Measurements from ENCODE around the gene TMEM156. TPM values are rescaled to one million over a fixed set of nuclear protein-coding genes. Genes with fewer than 3 reads are reported as not detected.

Gene TMEM156
- polyA plus RNA-seq, 1 donor (not counting 4 experiments of a cell fraction or from before 2014, with no cell fraction given), result 0.68 TPM

DNA sequence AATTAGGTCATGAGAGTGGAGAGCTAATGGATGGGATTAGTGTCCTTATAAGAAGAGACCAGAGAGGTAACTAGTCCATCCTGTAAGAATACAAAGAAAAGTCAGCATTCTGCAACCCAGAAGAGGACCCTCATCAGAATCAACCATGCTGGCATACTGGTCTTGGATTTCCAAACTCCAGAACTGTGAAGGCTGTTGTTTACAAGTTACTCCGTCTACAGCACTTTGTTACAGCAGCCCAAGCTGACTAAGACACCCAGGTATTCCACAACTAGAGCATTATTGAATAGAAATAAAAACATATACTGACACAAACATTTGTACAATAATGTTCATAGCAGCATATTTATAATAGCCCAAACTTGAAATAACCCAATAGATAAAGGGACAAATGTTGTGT lies 9.2 kb downstream of the TMEM156 start:
- Histone ChIP-seq H4K20me1 (ENCODE audit: control insufficient read depth, extremely low read depth, insufficient read depth, low read length) (no peaks in the 10 kb centered on the region), H3K79me2 (ENCODE audit: control insufficient read depth, insufficient read depth, low read length) (no peaks in the 10 kb centered on the region), H3K9me3 (ENCODE audit: control insufficient read depth, low read depth, low read length) (no peaks in the 10 kb centered on the region), H3K4me1 (ENCODE audit: control insufficient read depth, extremely low read depth, insufficient read depth, low read length) (no peaks in the 10 kb centered on the region), H3K4me2 (ENCODE audit: control insufficient read depth, extremely low read depth, insufficient read depth, low read depth, low read length) (no peak overlapping the region), H3K27ac (ENCODE audit: control insufficient read depth, insufficient read depth, low read length) (no peak overlapping the region), H3K9me1 (ENCODE audit: control insufficient read depth, extremely low read depth, insufficient read depth, low read length) (no peaks in the 10 kb centered on the region), H3K4me3 (ENCODE audit: control insufficient read depth in 2 of 3, extremely low read depth in 1 of 3, insufficient read depth in 2 of 3, low read depth in 1 of 3, low read length in 3 of 3) (no peak overlapping the region), H3K27me3 (ENCODE audit: control insufficient read depth, extremely low read depth, insufficient read depth, low read length) (no peaks in the 10 kb centered on the region), H2AFZ (ENCODE audit: control insufficient read depth, low read length) (no peak overlapping the region), H3K9ac (ENCODE audit: control insufficient read depth, extremely low read depth, insufficient read depth, low read length) (no peak overlapping the region), H3K36me3 (ENCODE audit: control insufficient read depth in 2 of 2, extremely low read depth in 1 of 2, insufficient read depth in 2 of 2, low read length in 2 of 2) (no peaks in the 10 kb centered on the region)
- DNase-seq (ENCODE audit: low read depth, low spot score) (no peak), FAIRE-seq (no peak)
- dilution Hi-C loops (cut with MboI; ENCODE audit: extremely low pct_ligation_motif_present, low sequenced_read_pairs), result no loop called here
- TF ChIP-seq, protein P1, sequence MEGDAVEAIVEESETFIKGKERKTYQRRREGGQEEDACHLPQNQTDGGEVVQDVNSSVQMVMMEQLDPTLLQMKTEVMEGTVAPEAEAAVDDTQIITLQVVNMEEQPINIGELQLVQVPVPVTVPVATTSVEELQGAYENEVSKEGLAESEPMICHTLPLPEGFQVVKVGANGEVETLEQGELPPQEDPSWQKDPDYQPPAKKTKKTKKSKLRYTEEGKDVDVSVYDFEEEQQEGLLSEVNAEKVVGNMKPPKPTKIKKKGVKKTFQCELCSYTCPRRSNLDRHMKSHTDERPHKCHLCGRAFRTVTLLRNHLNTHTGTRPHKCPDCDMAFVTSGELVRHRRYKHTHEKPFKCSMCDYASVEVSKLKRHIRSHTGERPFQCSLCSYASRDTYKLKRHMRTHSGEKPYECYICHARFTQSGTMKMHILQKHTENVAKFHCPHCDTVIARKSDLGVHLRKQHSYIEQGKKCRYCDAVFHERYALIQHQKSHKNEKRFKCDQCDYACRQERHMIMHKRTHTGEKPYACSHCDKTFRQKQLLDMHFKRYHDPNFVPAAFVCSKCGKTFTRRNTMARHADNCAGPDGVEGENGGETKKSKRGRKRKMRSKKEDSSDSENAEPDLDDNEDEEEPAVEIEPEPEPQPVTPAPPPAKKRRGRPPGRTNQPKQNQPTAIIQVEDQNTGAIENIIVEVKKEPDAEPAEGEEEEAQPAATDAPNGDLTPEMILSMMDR (optimal IDR thresholded peaks at IDR 0.05 in 1 of 3, IDR thresholded peaks at IDR 0.05 in 1 of 3, conservative IDR thresholded peaks at IDR 0.05 in 1 of 3; ENCODE audit: extremely low read depth in 1 of 3, insufficient read depth in 2 of 3, low read length in 3 of 3), result no peak
- TF ChIP-seq EZH2 (IDR thresholded peaks at IDR 0.05; ENCODE audit: low read length), result no peak

GRCh38 chr4:39022241-39022640 lies 10.0 kb downstream of the TMEM156 start:
- Histone ChIP-seq H3K9me3 (ENCODE audit: control insufficient read depth, low read depth, low read length) (no peaks in the 10 kb centered on the region), H3K4me1 (ENCODE audit: control insufficient read depth, extremely low read depth, insufficient read depth, low read length) (no peaks in the 10 kb centered on the region), H3K36me3 (ENCODE audit: control insufficient read depth in 2 of 2, extremely low read depth in 1 of 2, insufficient read depth in 2 of 2, low read length in 2 of 2) (no peaks in the 10 kb centered on the region), H3K27ac (ENCODE audit: control insufficient read depth, insufficient read depth, low read length) (no peak overlapping the region), H3K27me3 (ENCODE audit: control insufficient read depth, extremely low read depth, insufficient read depth, low read length) (no peaks in the 10 kb centered on the region), H3K4me3 (ENCODE audit: control insufficient read depth in 2 of 3, extremely low read depth in 1 of 3, insufficient read depth in 2 of 3, low read depth in 1 of 3, low read length in 3 of 3) (no peak overlapping the region), H3K79me2 (ENCODE audit: control insufficient read depth, insufficient read depth, low read length) (no peaks in the 10 kb centered on the region), H3K9ac (ENCODE audit: control insufficient read depth, extremely low read depth, insufficient read depth, low read length) (no peak overlapping the region), H3K9me1 (ENCODE audit: control insufficient read depth, extremely low read depth, insufficient read depth, low read length) (no peaks in the 10 kb centered on the region), H3K4me2 (ENCODE audit: control insufficient read depth, extremely low read depth, insufficient read depth, low read depth, low read length) (no peak overlapping the region), H2AFZ (ENCODE audit: control insufficient read depth, low read length) (no peak overlapping the region), H4K20me1 (ENCODE audit: control insufficient read depth, extremely low read depth, insufficient read depth, low read length) (no peaks in the 10 kb centered on the region)
- dilution Hi-C loops (cut with MboI; ENCODE audit: extremely low pct_ligation_motif_present, low sequenced_read_pairs), result no loop called here
- no peak for TF ChIP-seq EZH2 (IDR thresholded peaks at IDR 0.05; ENCODE audit: low read length)
- TF ChIP-seq, protein P1 (optimal IDR thresholded peaks at IDR 0.05 in 1 of 3, IDR thresholded peaks at IDR 0.05 in 1 of 3, conservative IDR thresholded peaks at IDR 0.05 in 1 of 3; ENCODE audit: extremely low read depth in 1 of 3, insufficient read depth in 2 of 3, low read length in 3 of 3), result no peak
- no peak for FAIRE-seq
- DNase-seq (ENCODE audit: low read depth, low spot score), result no peak

All from keratinocyte (primary cell).